Measurements from ENCODE around the gene LYPD3.

Gene LYPD3

GRCh38 chr19:43422000-43422688, 43.3 kb downstream of the LYPD3 start:
- Histone ChIP-seq H3K9ac (ENCODE audit: low read length) (no peak overlapping the region), H3K27me3 (ENCODE audit: insufficient read depth, low read length) (no peaks in the 10 kb centered on the region), H3K9me2 (ENCODE audit: low read depth, low read length) (no peaks in the 10 kb centered on the region), H3K4me2 (ENCODE audit: low read length) (no peak overlapping the region), H3K9me3 (ENCODE audit: low read length) (no peaks in the 10 kb centered on the region), H3K79me2 (ENCODE audit: insufficient read depth, low read length) (no peaks in the 10 kb centered on the region), H2AFZ (ENCODE audit: low read length) (no peak overlapping the region), H3K4me3 (ENCODE audit: low read depth, low read length, poor library complexity, severe bottlenecking) (no peak overlapping the region), H4K20me1 (ENCODE audit: insufficient read depth, low read length) (no peaks in the 10 kb centered on the region), H3K27ac (ENCODE audit: low read depth, low read length, poor library complexity, severe bottlenecking) (no peak overlapping the region), H3F3A (ENCODE audit: insufficient read depth, low read length) (no peaks in the 10 kb centered on the region), H3K4me1 (ENCODE audit: insufficient read depth, low read length, severe bottlenecking) (no peaks in the 10 kb centered on the region), H3K36me3 (ENCODE audit: insufficient read depth, low read length) (no peaks in the 10 kb centered on the region)
- TF ChIP-seq CTCF (IDR thresholded peaks at IDR 0.05; ENCODE audit: low read length): no peak
- no peak for TF ChIP-seq EZH2 (IDR thresholded peaks at IDR 0.05; ENCODE audit: borderline replicate concordance, low read length)

DNA sequence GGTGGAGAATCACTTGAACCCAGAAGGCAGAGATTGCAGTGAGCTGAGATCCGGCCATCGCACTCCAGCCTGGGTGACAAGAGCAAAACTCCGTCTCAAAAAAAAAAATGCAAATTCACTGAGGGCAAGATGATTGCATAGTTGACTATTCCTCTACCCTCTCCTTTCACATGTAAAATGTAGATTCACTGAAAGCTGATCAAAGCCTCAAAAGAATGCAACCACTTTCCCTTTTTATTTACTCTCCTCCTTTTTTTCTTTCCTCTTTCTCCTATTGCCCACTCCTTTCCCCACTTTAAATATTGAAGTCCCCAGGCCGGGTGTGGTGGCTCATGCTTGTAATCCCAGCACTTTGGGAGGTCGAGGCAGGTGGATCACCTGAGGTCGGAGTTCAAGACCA, 44.5 kb downstream of the LYPD3 start:
- H3K9ac ChIP-seq (ENCODE audit: low read length): no peak overlapping the region
- H3K79me2 ChIP-seq (ENCODE audit: insufficient read depth, low read length): no peaks in the 10 kb centered on the region
- no peak overlapping the region for H3K4me3 ChIP-seq (ENCODE audit: low read depth, low read length, poor library complexity, severe bottlenecking)
- no peaks in the 10 kb centered on the region for H3F3A ChIP-seq (ENCODE audit: insufficient read depth, low read length)
- no peak for TF ChIP-seq CTCF (IDR thresholded peaks at IDR 0.05; ENCODE audit: low read length)
- TF ChIP-seq EZH2 (IDR thresholded peaks at IDR 0.05; ENCODE audit: borderline replicate concordance, low read length): no peak
- no peaks in the 10 kb centered on the region for H3K9me2 ChIP-seq (ENCODE audit: low read depth, low read length)
- no peak overlapping the region for H2AFZ ChIP-seq (ENCODE audit: low read length)
- H3K27ac ChIP-seq (ENCODE audit: low read depth, low read length, poor library complexity, severe bottlenecking): no peak overlapping the region
- no peaks in the 10 kb centered on the region for H3K36me3 ChIP-seq (ENCODE audit: insufficient read depth, low read length)
- no peak overlapping the region for H3K4me2 ChIP-seq (ENCODE audit: low read length)
- H4K20me1 ChIP-seq (ENCODE audit: insufficient read depth, low read length): no peaks in the 10 kb centered on the region
- no peaks in the 10 kb centered on the region for H3K4me1 ChIP-seq (ENCODE audit: insufficient read depth, low read length, severe bottlenecking)
- no peaks in the 10 kb centered on the region for H3K27me3 ChIP-seq (ENCODE audit: insufficient read depth, low read length)
- H3K9me3 ChIP-seq (ENCODE audit: low read length): no peaks in the 10 kb centered on the region

GRCh38 chr19:43416951-43417623, 48.3 kb downstream of the LYPD3 start:
- Histone ChIP-seq H3K9me3 (ENCODE audit: low read length) (no peaks in the 10 kb centered on the region), H3F3A (ENCODE audit: insufficient read depth, low read length) (no peaks in the 10 kb centered on the region), H3K4me3 (ENCODE audit: low read depth, low read length, poor library complexity, severe bottlenecking) (no peak overlapping the region), H3K36me3 (ENCODE audit: insufficient read depth, low read length) (no peaks in the 10 kb centered on the region), H3K27ac (ENCODE audit: low read depth, low read length, poor library complexity, severe bottlenecking) (no peak overlapping the region), H2AFZ (ENCODE audit: low read length) (no peak overlapping the region), H3K79me2 (ENCODE audit: insufficient read depth, low read length) (no peaks in the 10 kb centered on the region), H4K20me1 (ENCODE audit: insufficient read depth, low read length) (no peaks in the 10 kb centered on the region), H3K9ac (ENCODE audit: low read length) (no peak overlapping the region), H3K9me2 (ENCODE audit: low read depth, low read length) (no peaks in the 10 kb centered on the region), H3K4me2 (ENCODE audit: low read length) (no peak overlapping the region), H3K4me1 (ENCODE audit: insufficient read depth, low read length, severe bottlenecking) (no peaks in the 10 kb centered on the region), H3K27me3 (ENCODE audit: insufficient read depth, low read length) (no peaks in the 10 kb centered on the region; the same call in 1 of the 2 replicates)
- TF ChIP-seq CTCF (IDR thresholded peaks at IDR 0.05; ENCODE audit: low read length): no peak
- TF ChIP-seq EZH2 (IDR thresholded peaks at IDR 0.05; ENCODE audit: borderline replicate concordance, low read length): no peak

Data from OCI-LY1 (cell line).